Activated T-helper 1 cell treated with anti-CD3 and anti-CD28 coated beads, Interleukin-2, amount 50 U/mL, for 16 hours (primary cell): ENCODE results near the gene MYRFL.

Experiments
- DNase-seq, 2 donors: peaks; one replicate each; pipeline ENCODE4 v3.0.0-alpha.2; 2020; ENCODE audit warnings: low read depth in 1 of 2, low spot score in 1 of 2

The MYRFL gene

DNA sequence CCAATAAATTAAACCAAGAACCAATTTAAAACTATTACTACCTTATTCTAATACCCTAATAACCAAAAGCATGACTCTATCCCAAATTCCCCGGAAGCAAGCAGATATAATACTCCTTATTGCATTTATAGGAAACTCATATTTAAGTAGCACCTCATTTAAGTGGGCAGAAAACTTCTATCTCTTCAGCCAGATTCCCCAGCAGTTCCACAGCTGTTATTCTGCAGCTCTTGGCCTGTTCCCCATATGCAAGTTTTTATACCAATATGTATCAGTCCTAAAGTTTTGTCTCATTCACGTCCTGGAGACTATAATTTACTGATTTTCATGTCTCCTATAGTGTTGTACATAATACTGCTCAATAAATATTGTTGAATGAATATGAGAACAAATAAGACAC lies 106.5 kb downstream of the MYRFL start:
- DNase-seq: no peak

GRCh38 chr12:69932154-69932553 lies 107.1 kb downstream of the MYRFL start:
- no peak for DNase-seq

DNA sequence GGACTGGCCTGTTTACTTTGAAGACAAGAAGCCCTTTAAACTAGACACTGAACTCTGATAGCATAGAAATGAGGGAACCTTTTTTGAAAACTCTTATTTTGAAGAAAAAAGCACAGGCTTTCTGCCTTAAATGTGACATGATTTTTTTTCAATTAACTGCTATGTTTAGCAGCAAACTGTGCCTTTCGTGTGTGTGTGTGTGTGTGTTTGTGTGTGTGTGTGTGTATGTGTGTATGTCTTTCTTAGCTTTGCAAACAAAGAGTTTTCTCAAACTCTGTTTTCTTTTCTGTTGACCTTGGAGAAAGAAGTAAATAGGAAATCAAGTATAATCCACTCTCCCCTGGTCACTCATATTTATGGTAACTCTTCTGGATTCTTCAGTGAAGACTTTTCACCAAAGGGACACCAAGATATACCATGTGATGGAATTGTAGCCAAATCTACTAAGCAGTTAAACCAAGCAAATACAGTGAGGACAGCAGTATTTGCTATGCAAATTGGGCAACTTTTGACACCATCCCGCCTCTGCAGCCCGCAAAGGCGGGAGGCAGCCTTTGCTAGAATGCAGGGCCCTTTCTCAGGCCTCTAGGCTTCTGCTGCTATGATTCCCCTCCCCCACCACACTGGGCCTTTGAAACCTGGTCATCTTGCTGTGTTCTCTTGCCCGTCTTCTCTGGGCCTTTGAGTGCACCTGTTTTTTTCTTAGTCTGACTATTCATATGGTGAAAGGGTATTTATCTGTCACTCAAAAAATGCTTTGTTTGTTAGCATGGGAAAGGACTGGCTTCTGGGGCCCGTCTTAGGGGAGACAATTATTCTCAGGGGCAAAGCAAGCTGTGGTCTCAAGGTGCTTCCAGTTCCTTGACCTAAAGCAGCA lies 107.9 kb downstream of the MYRFL start:
- DNase-seq: no peak

- no peak for DNase-seq
Measured at GRCh38 chr12:69934011-69934410, 109.0 kb downstream of the MYRFL start.

- no peak for DNase-seq
Measured at GRCh38 chr12:69935651-69936100, 110.6 kb downstream of the MYRFL start.

DNA sequence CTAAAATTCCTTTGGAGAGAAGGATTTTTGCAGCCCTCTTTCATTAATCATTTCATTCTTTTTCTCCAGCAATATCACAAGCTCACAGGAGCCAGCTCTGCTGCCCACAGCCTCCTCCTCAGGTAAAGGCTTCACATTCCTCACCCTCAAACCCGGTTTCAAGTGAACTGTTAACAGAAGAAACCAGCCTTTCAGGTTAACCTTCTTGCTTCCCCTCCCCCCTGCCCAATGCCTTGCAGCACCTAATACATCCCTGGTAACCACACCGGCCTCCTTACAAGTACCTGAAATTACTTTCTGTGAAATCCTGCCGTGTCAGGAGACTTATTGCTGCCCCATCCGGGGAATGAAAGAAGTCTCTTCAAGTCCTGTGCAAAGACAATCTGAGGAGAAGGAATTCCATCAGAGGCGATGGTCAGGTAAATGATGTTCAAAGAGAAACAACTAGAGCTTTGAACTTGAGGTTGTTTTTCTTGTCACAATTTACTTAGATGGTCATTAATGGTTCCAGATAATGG lies 111.2 kb downstream of the MYRFL start:
- DNase-seq: no peak

- DNase-seq: no peak
Measured at GRCh38 chr12:69936766-69937165, 111.7 kb downstream of the MYRFL start.

DNA sequence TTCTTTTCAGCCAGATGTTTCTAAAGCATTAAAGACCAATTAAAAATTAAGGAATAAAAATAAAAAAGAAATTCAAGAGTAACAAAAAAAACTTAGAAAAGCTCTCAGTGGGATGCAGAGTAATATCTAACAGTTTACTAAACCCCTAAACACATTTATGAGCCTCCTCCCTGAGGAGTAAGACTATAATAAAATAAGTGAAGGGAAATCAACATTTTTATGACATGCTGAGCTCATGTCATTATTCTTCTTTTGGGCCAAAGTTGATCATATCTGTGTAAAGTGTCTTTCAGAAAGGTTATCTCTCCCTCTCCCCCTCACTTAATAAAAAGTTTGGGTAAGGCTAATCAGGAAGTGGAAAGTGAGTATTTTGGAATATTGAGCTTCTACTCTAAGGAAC lies 122.1 kb downstream of the MYRFL start:
- no peak for DNase-seq

GRCh38 chr12:69947897-69948296 lies 122.9 kb downstream of the MYRFL start:
- DNase-seq: no peak

DNA sequence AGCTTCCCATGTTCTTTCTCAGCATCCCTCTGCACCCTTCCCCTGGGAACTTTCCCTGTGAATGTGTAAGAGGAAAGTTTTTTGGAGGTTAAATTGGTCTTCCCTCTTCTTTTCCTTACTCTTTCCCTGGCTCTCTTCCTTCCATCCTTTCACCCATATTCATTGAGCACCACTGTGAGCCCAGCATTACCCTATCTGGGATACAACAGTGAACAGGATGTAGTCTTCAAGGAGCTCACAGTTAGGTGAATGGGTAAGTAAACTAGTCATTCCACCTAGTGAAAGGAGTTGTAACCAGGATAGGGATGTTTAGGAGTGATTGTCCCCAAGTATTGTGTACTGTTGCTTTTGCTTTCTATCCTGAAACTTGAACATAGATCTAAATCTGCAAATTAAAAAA lies 123.8 kb downstream of the MYRFL start:
- no peak for DNase-seq

GRCh38 chr12:69949311-69950002 lies 124.4 kb downstream of the MYRFL start:
- DNase-seq: no peak

DNA sequence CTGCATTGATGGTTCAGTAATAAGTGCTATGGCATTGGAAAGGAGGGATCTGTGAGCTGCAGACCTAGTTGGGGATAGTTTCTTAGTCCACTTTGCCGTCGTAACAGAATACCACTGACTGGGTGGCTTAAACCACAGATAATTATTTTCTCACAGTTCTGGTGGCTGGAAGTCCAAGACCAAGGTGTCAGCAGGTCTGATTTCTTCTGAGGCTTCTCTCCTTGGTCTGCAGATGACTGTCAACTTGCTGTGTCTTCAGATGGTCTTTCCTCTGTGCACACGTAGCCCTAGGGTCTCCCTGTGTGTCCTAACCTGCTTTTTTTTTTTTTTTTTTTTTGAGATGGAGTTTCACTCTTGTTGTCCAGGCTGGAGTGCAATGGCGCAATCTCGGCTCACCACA lies 126.1 kb downstream of the MYRFL start:
- DNase-seq: no peak

- no peak for DNase-seq
Measured at GRCh38 chr12:69952890-69953289, 127.9 kb downstream of the MYRFL start.

GRCh38 chr12:69961246-69961645 lies 136.2 kb downstream of the MYRFL start:
- DNase-seq: no peak

GRCh38 chr12:69966409-69966808 lies 141.4 kb downstream of the MYRFL start:
- DNase-seq: no peak

DNA sequence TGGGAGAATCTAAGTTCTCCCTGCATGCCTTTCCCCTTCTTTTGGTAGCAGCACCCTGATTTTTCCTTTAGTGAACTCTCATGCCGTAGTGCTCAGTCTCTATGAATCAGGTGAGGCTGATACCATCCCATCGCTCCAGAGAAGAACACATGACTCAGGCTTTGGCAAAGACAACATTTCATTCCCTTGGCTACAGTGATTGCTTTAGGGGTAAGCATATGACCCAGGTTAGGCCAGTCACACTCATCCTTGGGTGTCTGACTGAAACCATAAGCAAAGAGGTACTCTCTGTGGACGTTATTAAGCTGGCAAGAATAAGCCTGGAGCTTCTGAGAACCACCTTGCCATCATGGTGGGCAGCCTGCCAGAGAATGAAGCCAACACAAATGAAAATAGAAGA lies 141.8 kb downstream of the MYRFL start:
- no peak for DNase-seq

GRCh38 chr12:69969011-69969410 lies 144.0 kb downstream of the MYRFL start:
- no peak for DNase-seq

DNA sequence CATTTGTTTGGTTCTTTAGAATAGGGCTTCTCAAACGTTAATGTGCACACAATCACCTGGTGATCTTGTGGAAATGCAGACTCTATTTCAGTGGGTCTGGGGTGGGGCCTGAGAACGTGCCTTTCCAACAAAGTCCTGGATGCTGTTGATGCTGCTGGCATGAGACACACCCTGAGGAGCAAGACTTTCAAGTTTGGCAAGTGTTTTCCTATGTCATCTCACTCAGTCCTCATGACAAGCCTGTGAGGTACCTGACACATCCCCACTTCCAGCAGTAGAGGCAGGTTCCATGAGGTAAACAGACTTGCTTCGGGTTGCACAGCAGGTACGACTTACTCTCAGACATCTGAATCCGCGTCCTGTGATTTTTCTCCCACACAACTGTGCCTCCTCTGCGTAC lies 147.1 kb downstream of the MYRFL start:
- DNase-seq: no peak

DNA sequence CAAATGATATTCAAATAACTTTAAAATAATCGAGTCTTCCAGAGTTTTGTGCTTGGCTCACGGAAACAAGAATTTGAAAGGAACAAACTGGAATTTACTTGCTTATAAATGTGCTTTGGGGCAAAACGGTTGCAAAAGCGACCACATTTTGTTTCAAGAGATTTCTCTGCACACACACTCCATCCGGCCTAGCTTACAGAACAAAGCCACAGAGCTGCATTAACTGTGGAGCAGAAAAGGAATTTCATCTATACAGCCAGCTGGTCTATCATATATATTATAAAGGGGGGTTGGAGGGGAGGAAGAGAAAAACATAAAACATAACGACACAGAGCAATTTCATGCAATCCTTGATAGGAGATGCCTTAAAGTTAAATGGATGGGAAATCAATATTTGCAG lies 153.0 kb downstream of the MYRFL start:
- DNase-seq: no peak

DNA sequence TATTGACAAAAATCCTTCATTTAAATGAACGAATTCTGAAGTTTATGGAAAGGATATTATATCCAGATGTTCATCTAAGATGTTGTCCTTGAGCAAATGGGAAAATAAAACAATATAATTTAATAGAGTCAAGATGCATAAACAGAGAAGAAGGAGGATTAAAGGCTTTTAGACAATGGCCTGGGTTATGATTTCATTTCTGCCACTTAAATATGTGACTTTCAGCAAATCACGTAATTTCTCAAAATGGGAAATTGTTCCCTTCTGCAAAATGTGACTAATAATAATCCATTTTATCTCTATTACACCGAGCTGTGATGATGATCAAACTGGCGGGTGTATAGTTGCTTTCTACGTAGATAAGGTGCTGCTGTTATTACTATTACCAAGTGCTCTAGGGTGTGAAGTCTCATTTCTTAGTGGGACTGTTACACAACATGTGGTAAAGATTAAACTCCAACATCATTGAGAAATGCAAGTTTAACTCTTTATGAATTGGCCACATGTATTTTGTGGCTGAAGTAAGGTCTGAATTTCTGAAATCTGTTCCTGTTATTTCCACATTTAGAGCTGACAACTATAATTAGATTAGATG lies 157.0 kb downstream of the MYRFL start:
- no peak for DNase-seq

DNA sequence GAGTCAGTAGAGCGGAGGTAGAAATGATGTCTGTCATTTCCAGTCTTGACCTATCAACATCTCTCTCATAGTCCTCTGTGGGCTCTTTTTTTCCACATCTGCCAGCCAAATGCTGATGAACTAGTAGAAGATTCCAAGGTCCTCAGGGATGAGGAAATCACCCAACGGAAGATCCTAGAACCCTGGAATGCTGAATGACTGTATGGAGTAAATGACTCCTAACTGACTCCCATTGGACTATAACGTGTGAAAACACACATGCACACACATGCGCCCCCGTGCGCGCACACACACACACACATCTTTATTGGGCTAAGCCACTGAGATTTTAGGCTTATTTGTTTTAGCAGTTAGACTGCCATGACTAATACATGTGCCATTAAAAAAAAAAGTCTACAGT lies 159.2 kb downstream of the MYRFL start:
- no peak for DNase-seq

DNA sequence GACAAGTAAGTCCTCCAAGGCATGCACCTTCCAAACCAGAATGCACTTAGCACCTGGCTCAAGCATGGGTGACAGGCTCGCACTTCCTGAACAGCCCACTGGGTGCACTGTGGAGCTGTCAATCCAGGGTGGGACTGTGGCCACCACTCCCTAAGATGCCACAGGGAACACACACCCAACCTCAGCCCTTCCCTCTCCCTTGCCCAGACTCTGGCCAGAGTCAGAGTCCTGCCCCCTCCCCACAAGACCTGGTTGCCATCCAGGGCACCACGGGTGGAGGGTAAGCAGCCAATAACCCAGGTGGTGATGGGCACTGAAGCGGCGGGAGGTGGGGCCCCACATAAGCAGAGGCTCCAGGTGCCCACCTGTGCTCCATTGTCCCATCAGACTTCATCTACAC lies 160.6 kb downstream of the MYRFL start:
- DNase-seq: no peak
